HepG2 (cell line): Measurements from ENCODE around the gene RAB30. TPM values are rescaled to one million over a fixed set of nuclear protein-coding genes. Genes with fewer than 3 reads are reported as not detected.

ENCODE experiments used
- ATAC-seq: fragments of 200-7000 bp; cut with Tn5 transposase; 3 replicates; pipeline ENCODE4 v1.9.1; 2020; ENCODE audit warnings: mild to moderate bottlenecking, moderate library complexity
- BruUV-seq: library from RNA; stranded (reverse); fragments of 400-500 nt; replicated peaks from 2 replicates; lab custom pipeline; 2021; lab: Mats Ljungman, UMichigan
- CTCF ChIA-PET: fragments of 300-600 bp; formaldehyde crosslinking; extraction: SDS; loops from one replicate; lab custom pipeline; 2021; ENCODE audit warnings: low total read pairs, inconsistent platforms, low intra/inter-chr PET ratio; lab: Yijun Ruan, JAX
- POLR2A ChIA-PET: fragments of 350-600 bp; sonication (Branson Sonifier 250); formaldehyde crosslinking; loops from one replicate; lab custom pipeline; 2020; ENCODE audit warnings: antibody characterized with exemption, inconsistent platforms; lab: Yijun Ruan, JAX
- DNase-seq: peaks from one replicate; pipeline ENCODE4 v3.0.0-alpha.2; 2015; ENCODE audit warnings: low spot score
- FAIRE-seq: peaks from 3 replicates; lab custom pipeline; 2011; peaks lifted over from hg19 to GRCh38; lab: Jason Lieb, UNC
- H2AFZ ChIP-seq: one replicate; pipeline ENCODE4 v1.6.1; 2011; ENCODE audit warnings: low read length, inconsistent platforms
- H3K27ac ChIP-seq: fragments of 300-600 bp; 3 replicates; pipeline ENCODE4 v1.8.0; 2011; ENCODE audit warnings: mixed run types, mild to moderate bottlenecking, mixed read lengths, low read length, inconsistent platforms; ENCODE audit not compliant: insufficient read depth; ENCODE audit errors: extremely low read length
- H3K27me3 ChIP-seq, 2 experiments: fragments of 200-600 bp in 1 of 2; 2 replicates in 1 of 2; 3 replicates in 1 of 2; pipeline versions ENCODE4 v1.6.0 to v1.8.0; 2011; ENCODE audit warnings: low read length in 2 of 2, mild to moderate bottlenecking in 2 of 2, moderate library complexity in 2 of 2, inconsistent platforms in 1 of 2; ENCODE audit not compliant: insufficient read depth in 2 of 2, control insufficient read depth in 1 of 2
- H3K36me3 ChIP-seq, 2 experiments: fragments of 200-600 bp in 1 of 2; replicated peaks in 1 of 2; 2 replicates in 1 of 2; 3 replicates in 1 of 2; pipeline versions ENCODE4 v1.5.1 to v1.8.0; 2011; ENCODE audit warnings: low read length in 2 of 2, inconsistent platforms in 1 of 2; ENCODE audit not compliant: insufficient read depth in 2 of 2, control insufficient read depth in 1 of 2
- H3K4me1 ChIP-seq: 2 replicates; pipeline ENCODE4 v1.5.1; 2012; ENCODE audit warnings: low read length, inconsistent platforms; ENCODE audit not compliant: insufficient read depth
- H3K4me2 ChIP-seq: 2 replicates; pipeline ENCODE4 v1.6.0; 2011; ENCODE audit warnings: low read depth, low read length, inconsistent platforms
- H3K4me3 ChIP-seq, 3 experiments: fragments of 200-600 bp in 1 of 3; sonication (generic), shearing (Covaris generic) in 1 of 3; replicated peaks in 1 of 3; 2 replicates each; pipeline ENCODE4 v1.5.1; 2011 to 2016; ENCODE audit warnings: low read length in 3 of 3, inconsistent platforms in 2 of 3, low read depth in 2 of 3, mild to moderate bottlenecking in 2 of 3, control low read depth in 1 of 3, mixed read lengths in 1 of 3; ENCODE audit not compliant: insufficient read depth in 1 of 3
- H3K79me2 ChIP-seq: one replicate; pipeline ENCODE4 v1.6.1; 2011; ENCODE audit warnings: low read length, inconsistent platforms; ENCODE audit not compliant: insufficient read depth
- H3K9ac ChIP-seq: 2 replicates; pipeline ENCODE4 v1.6.0; 2011; ENCODE audit warnings: mild to moderate bottlenecking, low read depth, low read length, inconsistent platforms; ENCODE audit not compliant: insufficient read depth
- H3K9me3 ChIP-seq: 2 replicates; pipeline ENCODE4 v1.5.1; 2012; ENCODE audit warnings: mild to moderate bottlenecking, low read length
- H4K20me1 ChIP-seq: 2 replicates; pipeline ENCODE4 v1.6.0; 2011; ENCODE audit warnings: inconsistent platforms, mild to moderate bottlenecking, low read length, moderate library complexity; ENCODE audit not compliant: insufficient read depth
- EED ChIP-seq: sonication (generic); formaldehyde crosslinking; IDR thresholded peaks from 2 replicates; pipeline ENCODE4 v1.5.0; 2020; ENCODE audit warnings: mild to moderate bottlenecking, missing genetic modification reagents
- EHMT2 ChIP-seq: fragments of 200-600 bp; sonication (generic); IDR thresholded peaks from 2 replicates; pipeline ENCODE4 v1.7.0; 2017; ENCODE audit warnings: antibody characterized with exemption, low read depth, low read length, borderline replicate concordance
- GATA4 ChIP-seq: sonication (generic); IDR thresholded peaks from 2 replicates; pipeline ENCODE4 v1.6.1; 2016; ENCODE audit warnings: antibody characterized with exemption, low read depth, borderline replicate concordance
- HNRNPLL ChIP-seq: fragments of 200-400 bp; formaldehyde crosslinking; IDR thresholded peaks from 2 replicates; pipeline ENCODE4 v1.6.1; 2017; ENCODE audit warnings: mild to moderate bottlenecking, low read depth, low read length; ENCODE audit not compliant: poor library complexity, severe bottlenecking
- IKZF4 ChIP-seq: sonication (generic); formaldehyde crosslinking; IDR thresholded peaks from 2 replicates; pipeline ENCODE4 v1.5.1; 2020; ENCODE audit warnings: borderline replicate concordance, mild to moderate bottlenecking, low read depth, missing genetic modification reagents; ENCODE audit errors: not compliant biosample characterization
- MEF2D ChIP-seq: sonication (generic); formaldehyde crosslinking; IDR thresholded peaks from 2 replicates; pipeline ENCODE4 v1.5.1; 2020; ENCODE audit warnings: mild to moderate bottlenecking, missing genetic modification reagents
- SNAI1 ChIP-seq: sonication (generic); formaldehyde crosslinking; IDR thresholded peaks from 2 replicates; pipeline ENCODE4 v1.5.0; 2020; ENCODE audit warnings: mild to moderate bottlenecking, missing genetic modification reagents, borderline replicate concordance
- TCF7L2 ChIP-seq: IDR thresholded peaks from 2 replicates; pipeline ENCODE4 v1.6.1; 2011; ENCODE audit warnings: mild to moderate bottlenecking, low read depth, low read length, moderate library complexity
- ZFP36 ChIP-seq: fragments of 150-350 bp; IDR thresholded peaks from 2 replicates; pipeline ENCODE4 v1.6.1; 2018; ENCODE audit warnings: borderline replicate concordance, low read length, low read depth; ENCODE audit not compliant: partially characterized antibody
- ZFYVE20 ChIP-seq: sonication (generic); formaldehyde crosslinking; IDR thresholded peaks from 2 replicates; pipeline ENCODE4 v1.8.0; 2023; ENCODE audit warnings: low read depth, mild to moderate bottlenecking, moderate library complexity, missing genetic modification reagents, borderline replicate concordance
- ZNF317 ChIP-seq: sonication (generic); formaldehyde crosslinking; IDR thresholded peaks from 2 replicates; pipeline ENCODE4 v1.5.0; 2020; ENCODE audit warnings: mild to moderate bottlenecking, missing genetic modification reagents
- ZNF460 ChIP-seq: sonication (generic); formaldehyde crosslinking; IDR thresholded peaks from 2 replicates; pipeline ENCODE4 v1.5.1; 2020; ENCODE audit warnings: missing genetic modification reagents, mild to moderate bottlenecking, borderline replicate concordance
- ZNF576 ChIP-seq: sonication (generic); formaldehyde crosslinking; IDR thresholded peaks from 2 replicates; pipeline ENCODE4 v1.4.0; 2020; ENCODE audit warnings: mild to moderate bottlenecking, missing genetic modification reagents
- ZNF878 ChIP-seq: sonication (generic); formaldehyde crosslinking; IDR thresholded peaks from 2 replicates; pipeline ENCODE4 v1.8.1; 2023; ENCODE audit warnings: mild to moderate bottlenecking, missing genetic modification reagents, moderate library complexity
- WGBS: methylation state at CpG from one replicate; pipeline ENCODE4 v1.1.6; 2017; ENCODE audit warnings: low lambda C conversion rate; 5-methylcytosine and 5-hydroxymethylcytosine counted together
- in situ Hi-C: cut with HindIII; loops from 2 replicates; pipeline ENCODE4 v1.10.0; 2017; ENCODE audit warnings: low pct_unique_long_range_greater_than_20kb; ENCODE audit not compliant: extremely low pct_ligation_motif_present
- intact Hi-C: fragments of 100-400 bp; cut with micrococcal nuclease; formaldehyde crosslinking; loops from one replicate; pipeline ENCODE4 v1.10.0; 2022; ENCODE audit not compliant: unreplicated experiment
- polyA plus RNA-seq, 8 experiments: library from polyadenylated mRNA; depleted of rRNA in 3 of 8; stranded (reverse) in 7 of 8; unstranded in 1 of 8; fragments of >200 nt; fragmentation: Illumina TruSeq in 4 of 8; extraction: Trizol in 4 of 8; gene quantifications; 2 replicates each; pipeline versions ENCODE4 v1.2.1 to v1.2.3, GENCODE V29; 2011 to 2016; ENCODE audit warnings: low read depth in 4 of 8, missing spikeins in 1 of 8, mixed read lengths in 1 of 8; ENCODE audit not compliant: insufficient read depth in 1 of 8
- total RNA-seq, 5 experiments: library from RNA; depleted of rRNA; stranded (reverse); fragments of >200 nt; fragmentation: Illumina TruSeq; extraction: Trizol; gene quantifications; 2 replicates each; pipeline ENCODE4 v1.2.3, GENCODE V29; 2016; ENCODE audit warnings: low read depth in 1 of 5

The RAB30 gene
- total and polyA plus RNA-seq, 2 of the 13 experiments (the other 11 are each of a cell fraction or from before 2014, with no cell fraction given), result 3.7 to 5.0 TPM

GRCh38 chr11:82998697-82999096, 73.0 kb downstream of the RAB30 start:
- CTCF ChIA-PET, result no interaction called here

GRCh38 chr11:82996966-82997606, 74.6 kb downstream of the RAB30 start:
- H2AFZ ChIP-seq, result no peak overlapping the region
- no peaks in the 10 kb centered on the region for H3K27me3 ChIP-seq
- peaks cover 4% of the 10 kb centered on the region for H3K79me2 ChIP-seq
- TF ChIP-seq ZNF878 (CRISPR knock-in tag) (no peak), ZNF460 (CRISPR knock-in tag) (no peak), ZNF576 (CRISPR knock-in tag) (no peak), MEF2D (CRISPR knock-in tag) (no peak), EED (CRISPR knock-in tag) (no peak), ZNF317 (no peak), TCF7L2 (no peak), SNAI1 (CRISPR knock-in tag) (no peak), ZFYVE20 (no peak), IKZF4 (CRISPR knock-in tag) (no peak)
- POLR2A ChIA-PET, result interaction anchor here (1.3 kb wide), 1 partner anchor 75 kb away, joined by 4 read pairs; the partner anchor contains the start of gene RAB30
- peaks cover 46% of the 10 kb centered on the region for H3K4me1 ChIP-seq
- ATAC-seq (no peak), DNase-seq (no peak), FAIRE-seq (no peak)
- CTCF ChIA-PET, result no interaction called here
- no peak overlapping the region for H3K4me3 ChIP-seq
- BruUV-seq, result no TSS peak
- H3K27ac ChIP-seq, result no peak overlapping the region
- in situ Hi-C loops, result no loop called here
- no peak overlapping the region for H3K9ac ChIP-seq
- no peaks in the 10 kb centered on the region for H3K9me3 ChIP-seq
- H4K20me1 ChIP-seq, result no peaks in the 10 kb centered on the region
- 82% methylated on average over 13 of the region's 14 CpGs for WGBS
- intact Hi-C loops, result no loop called here
- H3K36me3 ChIP-seq, result peaks cover 0 to 2% of the 10 kb centered on the region in 2 experiments; a peak in 2 of 5 replicates
- H3K4me2 ChIP-seq, result no peak overlapping the region

More at GRCh38 chr11:82998697-82999096, 73.0 kb downstream of the RAB30 start:
- Histone ChIP-seq H4K20me1 (no peaks in the 10 kb centered on the region), H3K4me3 (no peak overlapping the region), H3K79me2 (peaks cover 4% of the 10 kb centered on the region), H3K4me2 (no peak overlapping the region), H2AFZ (no peak overlapping the region), H3K27me3 (no peaks in the 10 kb centered on the region), H3K4me1 (peaks cover 54% of the 10 kb centered on the region), H3K9me3 (no peaks in the 10 kb centered on the region), H3K9ac (no peak overlapping the region), H3K36me3 (no peaks in the 10 kb centered on the region; a peak in 1 of 5 replicates), H3K27ac (no peak overlapping the region)
- TF ChIP-seq HNRNPLL, result no peak
- TF ChIP-seq SNAI1 (CRISPR knock-in tag), result no peak
- TF ChIP-seq GATA4, result no peak
- TF ChIP-seq ZFP36, result no peak
- TF ChIP-seq EHMT2, result no peak
- DNase-seq (no peak), FAIRE-seq (no peak), ATAC-seq (no peak)
- intact Hi-C loops, result no loop called here
- in situ Hi-C loops, result no loop called here
- POLR2A ChIA-PET, result interaction anchor here (1.0 to 2.0 kb wide), 2 partner anchors 9 kb away, joined by 5 to 11 read pairs; no protein-coding TSS in a partner anchor
- WGBS, result 100% methylated on average over 2 of the region's 2 CpGs
- BruUV-seq, result no TSS peak
